A549 (cell line): Measurements from ENCODE around the gene CNTNAP5.

Source experiments
- CEBPB ChIP-seq, 2 experiments: fragments of >200 bp in 1 of 2; sonication (Bioruptor Twin) in 1 of 2; formaldehyde crosslinking in 1 of 2; IDR thresholded peaks; 2 replicates each; pipeline ENCODE4 v1.6.1; 2012 to 2016
- CHD4 ChIP-seq: fragments of 200-600 bp; sonication (generic); IDR thresholded peaks from 2 replicates; pipeline ENCODE4 v1.6.1; 2016; ENCODE audit warnings: antibody characterized with exemption, mild to moderate bottlenecking, borderline replicate concordance
- CTCF ChIP-seq: fragments of >200 bp; sonication (Bioruptor Twin); formaldehyde crosslinking; IDR thresholded peaks from 3 replicates; pipeline ENCODE4 v1.5.1; 2016
- EP300 ChIP-seq, 2 experiments: fragments of >200 bp; sonication (Bioruptor Twin); formaldehyde crosslinking; IDR thresholded peaks; 2 replicates in 1 of 2; 3 replicates in 1 of 2; pipeline ENCODE4 v1.6.1; 2016 to 2017
- ESRRA ChIP-seq: fragments of 150-350 bp; IDR thresholded peaks from 2 replicates; pipeline ENCODE4 v1.6.1; 2014; ENCODE audit warnings: mild to moderate bottlenecking, low read length, borderline replicate concordance
- HDAC2 ChIP-seq: fragments of 200-600 bp; sonication (generic); IDR thresholded peaks from 2 replicates; pipeline ENCODE4 v1.6.1; 2016
- JUNB ChIP-seq: fragments of >200 bp; sonication (Bioruptor Twin); formaldehyde crosslinking; IDR thresholded peaks from 2 replicates; pipeline ENCODE4 v1.6.1; 2016
- MAZ ChIP-seq: fragments of 150-350 bp; IDR thresholded peaks from 2 replicates; pipeline ENCODE4 v1.6.1; 2014; ENCODE audit warnings: antibody characterized with exemption, low read depth, low read length, borderline replicate concordance
- POLR2A ChIP-seq: IDR thresholded peaks from 2 replicates; pipeline ENCODE4 v1.6.1; 2012; ENCODE audit warnings: mild to moderate bottlenecking, low read length
- POLR2AphosphoS2 ChIP-seq: conservative IDR thresholded peaks from 2 replicates; pipeline ENCODE4 v1.6.1; 2012; ENCODE audit warnings: low read length, improper control_type of control experiment, inconsistent platforms
- RCOR1 ChIP-seq: fragments of 150-350 bp; IDR thresholded peaks from 2 replicates; pipeline ENCODE4 v1.6.1; 2014; ENCODE audit warnings: antibody characterized with exemption, low read length, low read depth
- REST ChIP-seq: fragments of 200-600 bp; sonication (generic); IDR thresholded peaks from 2 replicates; pipeline ENCODE4 v1.6.1; 2016; ENCODE audit warnings: antibody characterized with exemption, mild to moderate bottlenecking, moderate library complexity
- RNF2 ChIP-seq: fragments of 200-600 bp; sonication (generic); IDR thresholded peaks from 2 replicates; pipeline ENCODE4 v1.6.1; 2016; ENCODE audit warnings: low read depth, mild to moderate bottlenecking, antibody characterized with exemption, moderate library complexity, borderline replicate concordance

- TF ChIP-seq CEBPB (IDR thresholded peaks at IDR 0.05) (no peak), RNF2 (no peak), CTCF (no peak), RCOR1 (no peak), REST (no peak), EP300 (IDR thresholded peaks at IDR 0.05) (no peak), CHD4 (no peak), HDAC2 (no peak), MAZ (no peak), ESRRA (no peak), POLR2A (no peak), POLR2AphosphoS2 (no peak), JUNB (no peak)
These were observed 584.6 kb downstream of the CNTNAP5 start for GRCh38 chr2:124609667-124610066.
